Fibroblast of villous mesenchyme (primary cell): Measurements from ENCODE around the gene KLF15. TPM values are rescaled to one million over a fixed set of nuclear protein-coding genes. Genes with fewer than 3 reads are reported as not detected.
A peak's percentile ranks its signal among the peaks of the same experiment; 100 is the strongest.

Experiments used
- DNase-seq: peaks from one replicate; pipeline ENCODE4 v3.0.0-alpha.2; 2010; ENCODE audit warnings: low read depth
- H3K4me3 ChIP-seq: 2 replicates; pipeline ENCODE4 v1.5.1; 2011; ENCODE audit warnings: low read depth, mild to moderate bottlenecking, low read length
- total RNA-seq: library from RNA; depleted of rRNA; stranded (reverse); fragments of >200 nt; gene quantifications from 2 replicates; pipeline ENCODE4 v1.2.3, GENCODE V29; 2012
- TF ChIP-seq, protein P1 (sequence below): IDR thresholded peaks from 2 replicates; pipeline ENCODE4 v1.5.1; 2012; ENCODE audit warnings: low read depth, mild to moderate bottlenecking, low read length; ENCODE audit not compliant: insufficient read depth

KLF15 gene
- total RNA-seq, 1 donor: 0.43 TPM

GRCh38 chr3:126351771-126352475 lies 5.3 kb downstream of the KLF15 start:
- TF ChIP-seq, protein P1, sequence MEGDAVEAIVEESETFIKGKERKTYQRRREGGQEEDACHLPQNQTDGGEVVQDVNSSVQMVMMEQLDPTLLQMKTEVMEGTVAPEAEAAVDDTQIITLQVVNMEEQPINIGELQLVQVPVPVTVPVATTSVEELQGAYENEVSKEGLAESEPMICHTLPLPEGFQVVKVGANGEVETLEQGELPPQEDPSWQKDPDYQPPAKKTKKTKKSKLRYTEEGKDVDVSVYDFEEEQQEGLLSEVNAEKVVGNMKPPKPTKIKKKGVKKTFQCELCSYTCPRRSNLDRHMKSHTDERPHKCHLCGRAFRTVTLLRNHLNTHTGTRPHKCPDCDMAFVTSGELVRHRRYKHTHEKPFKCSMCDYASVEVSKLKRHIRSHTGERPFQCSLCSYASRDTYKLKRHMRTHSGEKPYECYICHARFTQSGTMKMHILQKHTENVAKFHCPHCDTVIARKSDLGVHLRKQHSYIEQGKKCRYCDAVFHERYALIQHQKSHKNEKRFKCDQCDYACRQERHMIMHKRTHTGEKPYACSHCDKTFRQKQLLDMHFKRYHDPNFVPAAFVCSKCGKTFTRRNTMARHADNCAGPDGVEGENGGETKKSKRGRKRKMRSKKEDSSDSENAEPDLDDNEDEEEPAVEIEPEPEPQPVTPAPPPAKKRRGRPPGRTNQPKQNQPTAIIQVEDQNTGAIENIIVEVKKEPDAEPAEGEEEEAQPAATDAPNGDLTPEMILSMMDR: no peak
- no peak overlapping the region for H3K4me3 ChIP-seq
- DNase-seq: no peak

DNA sequence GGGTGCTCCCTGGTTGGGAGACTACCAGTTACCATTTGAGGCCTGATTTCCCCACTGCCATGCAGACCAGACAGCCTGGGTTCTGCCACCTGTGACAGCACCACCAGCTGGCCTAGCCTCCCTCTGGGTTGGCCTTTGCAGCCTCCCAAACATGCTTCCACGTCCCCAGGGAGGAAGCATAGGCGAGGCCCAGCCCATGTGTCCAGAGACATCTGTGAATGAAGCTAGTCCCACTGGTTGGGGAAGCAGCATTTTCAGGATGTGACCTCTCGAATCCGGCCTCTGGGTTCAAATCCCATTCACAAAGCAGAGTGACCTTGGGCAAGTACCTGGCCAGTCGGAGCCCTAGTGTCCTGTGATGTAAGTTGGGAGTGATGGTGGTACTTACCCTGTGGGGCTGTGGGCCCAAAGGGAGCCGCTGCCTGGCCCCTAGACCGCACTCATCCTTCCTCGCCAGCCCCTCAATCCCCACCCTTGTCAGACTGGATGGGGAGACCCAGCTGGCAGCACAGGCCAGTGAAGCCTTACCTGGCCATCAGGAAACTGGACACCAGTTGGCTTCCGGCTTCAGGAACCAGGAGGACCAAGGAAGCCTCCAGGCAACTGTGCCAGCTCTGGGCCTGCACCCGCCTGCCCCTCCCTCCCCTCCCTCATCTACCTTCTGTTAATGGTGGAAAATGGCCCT lies 6.0 kb downstream of the KLF15 start:
- DNase-seq: no peak
- H3K4me3 ChIP-seq: no peak overlapping the region
- TF ChIP-seq, protein P1: no peak

- DNase-seq: no peak
- TF ChIP-seq, protein P1: no peak
- H3K4me3 ChIP-seq: no peak overlapping the region
These were observed 6.6 kb downstream of the KLF15 start for GRCh38 chr3:126350502-126351085.

- TF ChIP-seq, protein P1: no peak
- no peak for DNase-seq
- no peak overlapping the region for H3K4me3 ChIP-seq
These were observed 7.4 kb downstream of the KLF15 start for GRCh38 chr3:126349611-126350501.

DNA sequence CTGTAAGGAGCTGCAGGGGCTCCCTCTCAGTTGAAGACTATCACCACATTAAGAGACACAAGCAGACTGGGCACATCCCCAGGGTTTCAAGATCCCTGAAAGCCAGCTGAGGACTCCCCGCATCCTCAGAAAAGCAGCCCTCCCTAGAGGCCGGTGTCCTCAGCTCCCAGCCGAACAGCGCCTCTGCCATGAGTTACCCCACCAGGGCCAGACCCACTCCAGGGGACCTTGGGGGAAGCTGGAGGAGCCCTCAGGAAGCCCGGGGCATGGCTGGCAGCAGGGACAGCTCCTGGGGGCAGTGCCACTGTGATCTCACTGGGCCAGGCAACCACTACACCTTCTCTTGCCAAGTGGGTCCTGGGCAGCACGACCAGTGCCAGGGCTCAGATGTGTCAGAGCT lies 8.1 kb downstream of the KLF15 start:
- TF ChIP-seq, protein P1: no peak
- H3K4me3 ChIP-seq: no peak overlapping the region
- no peak for DNase-seq

GRCh38 chr3:126348308-126348920 lies 8.8 kb downstream of the KLF15 start:
- DNase-seq: no peak

More at GRCh38 chr3:126348308-126348920, 8.8 kb downstream of the KLF15 start:
- H3K4me3 ChIP-seq: no peak overlapping the region
- TF ChIP-seq, protein P1: peak; percentile 16
